ENCODE results near the gene BUB1. TPM values are rescaled to one million over a fixed set of nuclear protein-coding genes. Genes with fewer than 3 reads are reported as not detected.
"Not testable (repeated sequence)": the region's sequence is repeated elsewhere in the genome, so short reads cannot be mapped to it uniquely, and the experiment has no call there.

The BUB1 gene
- total and polyA plus RNA-seq, 4 donors, result 1.6 to 12.4 (median 2.7) TPM

DNA sequence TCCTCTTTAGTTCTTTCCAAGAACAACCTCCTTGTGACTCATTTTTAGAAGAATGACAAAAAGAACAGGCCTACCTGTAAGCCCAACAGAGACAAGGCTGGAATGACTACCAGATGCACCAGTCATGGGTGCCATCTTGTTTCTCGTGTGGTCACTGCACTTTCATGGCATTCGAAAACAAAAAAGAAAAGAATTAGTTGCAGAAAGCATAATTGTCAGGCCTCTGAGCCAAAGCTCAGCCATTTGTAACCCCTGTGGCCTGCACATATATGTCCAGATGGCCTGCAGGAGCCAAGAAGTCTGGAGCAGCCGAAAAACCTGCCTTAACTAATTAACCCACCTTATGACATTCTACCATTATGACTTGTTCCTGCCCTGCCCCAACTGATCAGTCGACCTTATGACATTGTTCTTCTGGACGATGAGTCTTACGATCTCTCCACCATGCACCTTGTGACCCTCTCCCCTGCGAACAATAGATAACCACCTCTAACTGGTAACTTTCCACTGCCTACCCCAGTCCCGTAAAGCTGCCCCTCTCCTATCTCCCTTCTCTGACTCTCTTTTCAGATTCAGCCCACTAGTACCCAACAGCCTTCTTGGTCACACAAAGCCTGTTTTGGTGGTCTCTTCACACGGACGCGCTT, 13.9 kb upstream of the BUB1 start:
- Histone ChIP-seq H3K9ac (ENCODE audit: insufficient read depth in 1 of 2, low read length in 2 of 2) (no peak overlapping the region), H3K36me3 (ENCODE audit: control insufficient read depth in 4 of 4, insufficient read depth in 4 of 4, low read length in 4 of 4) (no peaks in the 10 kb centered on the region), H3K9me3 (ENCODE audit: control insufficient read depth in 4 of 4, insufficient read depth in 3 of 4, low read length in 3 of 4) (peaks cover 0 to 6% (median 0%) of the 10 kb centered on the region in 4 donors), H3K27me3 (ENCODE audit: control insufficient read depth in 3 of 3, insufficient read depth in 3 of 3, low read length in 2 of 3) (no peaks in the 10 kb centered on the region), H3K4me3 (no peak overlapping the region), H3K27ac (ENCODE audit: low read depth in 1 of 2, low read length in 1 of 2) (no peak overlapping the region), H3K4me1 (ENCODE audit: control insufficient read depth in 5 of 5, insufficient read depth in 5 of 5, low read length in 5 of 5) (peaks cover 0 to 14% (median 0%) of the 10 kb centered on the region in 5 donors)
- 96 to 98% methylated on average over 11 of the region's 11 CpGs for WGBS, 2 donors
- ATAC-seq (ENCODE audit: insufficient read depth, low FRiP score), result no peak
- TF ChIP-seq, protein P1, sequence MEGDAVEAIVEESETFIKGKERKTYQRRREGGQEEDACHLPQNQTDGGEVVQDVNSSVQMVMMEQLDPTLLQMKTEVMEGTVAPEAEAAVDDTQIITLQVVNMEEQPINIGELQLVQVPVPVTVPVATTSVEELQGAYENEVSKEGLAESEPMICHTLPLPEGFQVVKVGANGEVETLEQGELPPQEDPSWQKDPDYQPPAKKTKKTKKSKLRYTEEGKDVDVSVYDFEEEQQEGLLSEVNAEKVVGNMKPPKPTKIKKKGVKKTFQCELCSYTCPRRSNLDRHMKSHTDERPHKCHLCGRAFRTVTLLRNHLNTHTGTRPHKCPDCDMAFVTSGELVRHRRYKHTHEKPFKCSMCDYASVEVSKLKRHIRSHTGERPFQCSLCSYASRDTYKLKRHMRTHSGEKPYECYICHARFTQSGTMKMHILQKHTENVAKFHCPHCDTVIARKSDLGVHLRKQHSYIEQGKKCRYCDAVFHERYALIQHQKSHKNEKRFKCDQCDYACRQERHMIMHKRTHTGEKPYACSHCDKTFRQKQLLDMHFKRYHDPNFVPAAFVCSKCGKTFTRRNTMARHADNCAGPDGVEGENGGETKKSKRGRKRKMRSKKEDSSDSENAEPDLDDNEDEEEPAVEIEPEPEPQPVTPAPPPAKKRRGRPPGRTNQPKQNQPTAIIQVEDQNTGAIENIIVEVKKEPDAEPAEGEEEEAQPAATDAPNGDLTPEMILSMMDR (IDR thresholded peaks at IDR 0.05; ENCODE audit: control extremely low read depth, extremely low read depth), result no peak
- DNase-seq, result no peak

DNA sequence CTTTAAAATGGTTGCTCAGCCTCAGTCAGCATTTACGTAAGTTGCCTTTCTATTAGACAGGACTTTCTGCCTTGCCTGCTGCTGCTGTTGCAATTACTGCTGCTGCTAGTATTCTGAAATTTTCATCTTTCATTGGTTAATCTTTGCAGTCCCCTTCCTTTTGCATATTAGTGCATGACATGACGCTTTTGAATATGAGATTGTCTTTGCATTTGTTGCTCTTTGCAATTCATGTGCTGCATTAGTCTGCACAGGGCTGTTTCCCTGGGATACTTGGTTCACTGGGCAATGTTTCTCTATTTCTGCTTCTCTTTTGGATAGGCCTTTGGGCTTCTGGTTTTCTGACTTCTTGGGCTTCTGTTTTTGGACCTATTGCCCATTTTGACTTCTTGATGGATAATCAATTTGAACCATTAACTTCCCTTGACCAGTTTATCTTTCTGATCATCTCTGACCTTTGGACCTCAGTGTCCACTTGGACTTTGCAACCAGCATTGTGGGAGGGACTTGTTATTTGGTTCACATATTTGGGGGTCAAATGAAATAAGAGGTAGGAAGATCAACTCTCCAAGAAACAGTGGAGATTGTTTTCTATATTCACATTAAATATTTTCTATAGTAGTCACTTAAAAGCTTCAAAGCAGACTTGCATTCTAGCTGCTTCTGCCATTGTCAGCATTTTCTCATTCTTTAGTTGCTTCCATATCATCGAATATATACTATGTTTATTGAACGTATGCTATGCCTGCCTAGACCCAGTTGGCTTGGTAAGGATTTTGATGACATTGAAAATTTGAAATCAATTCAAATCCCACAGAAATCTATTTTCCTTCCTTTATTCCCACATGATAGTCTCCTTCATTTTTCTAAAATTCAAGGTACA, 12.5 kb upstream of the BUB1 start:
- peaks cover 0 to 6% (median 0%) of the 10 kb centered on the region in 4 donors for H3K9me3 ChIP-seq (ENCODE audit: control insufficient read depth in 4 of 4, insufficient read depth in 3 of 4, low read length in 3 of 4)
- 76 to 93% methylated on average over 4 of the region's 4 CpGs for WGBS, 2 donors
- no peak for ATAC-seq (ENCODE audit: insufficient read depth, low FRiP score)
- H3K9ac ChIP-seq (ENCODE audit: insufficient read depth in 1 of 2, low read length in 2 of 2), result no peak overlapping the region
- H3K27me3 ChIP-seq (ENCODE audit: control insufficient read depth in 3 of 3, insufficient read depth in 3 of 3, low read length in 2 of 3), result no peaks in the 10 kb centered on the region
- DNase-seq, result no peak
- no peak overlapping the region for H3K27ac ChIP-seq (ENCODE audit: low read depth in 1 of 2, low read length in 1 of 2)
- TF ChIP-seq, protein P1 (IDR thresholded peaks at IDR 0.05; ENCODE audit: control extremely low read depth, extremely low read depth), result no peak
- no peak overlapping the region for H3K4me3 ChIP-seq
- H3K36me3 ChIP-seq (ENCODE audit: control insufficient read depth in 4 of 4, insufficient read depth in 4 of 4, low read length in 4 of 4), result no peaks in the 10 kb centered on the region
- H3K4me1 ChIP-seq (ENCODE audit: control insufficient read depth in 5 of 5, insufficient read depth in 5 of 5, low read length in 5 of 5), result peaks cover 0 to 14% (median 0%) of the 10 kb centered on the region in 5 donors

DNA sequence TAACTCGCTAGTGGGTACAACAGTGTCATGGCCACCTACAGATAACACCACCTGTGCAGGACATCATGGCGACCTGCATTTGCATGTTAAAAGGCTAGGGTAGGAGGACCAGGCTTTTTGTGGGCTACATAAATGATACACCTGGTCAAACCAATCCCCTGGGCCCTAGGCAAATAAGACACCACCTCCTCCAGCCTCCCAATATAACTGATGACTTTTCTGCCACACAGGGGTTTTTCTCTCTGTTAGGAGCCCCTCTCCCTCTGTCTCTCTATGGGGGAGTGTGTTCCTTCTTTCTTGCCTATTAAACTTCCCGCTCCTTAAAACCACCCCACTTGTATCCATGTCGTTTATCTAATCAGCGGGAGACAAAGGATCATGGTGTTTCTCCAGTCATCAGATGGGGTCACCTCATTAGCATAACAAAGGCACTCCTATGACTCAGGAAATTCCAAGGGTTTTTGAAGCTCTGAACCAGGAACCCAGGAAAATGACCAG, 10.8 kb upstream of the BUB1 start:
- H3K4me1 ChIP-seq (ENCODE audit: control insufficient read depth in 5 of 5, insufficient read depth in 5 of 5, low read length in 5 of 5), result no peaks in the 10 kb centered on the region
- no peak overlapping the region for H3K4me3 ChIP-seq
- no peaks in the 10 kb centered on the region for H3K36me3 ChIP-seq (ENCODE audit: control insufficient read depth in 4 of 4, insufficient read depth in 4 of 4, low read length in 4 of 4)
- ATAC-seq (ENCODE audit: insufficient read depth, low FRiP score), result no peak
- WGBS, 2 donors, result 62 to 64% methylated on average over 5 of the region's 5 CpGs
- no peak overlapping the region for H3K27ac ChIP-seq (ENCODE audit: low read depth in 1 of 2, low read length in 1 of 2)
- peaks cover 0 to 5% (median 0%) of the 10 kb centered on the region in 4 donors for H3K9me3 ChIP-seq (ENCODE audit: control insufficient read depth in 4 of 4, insufficient read depth in 3 of 4, low read length in 3 of 4)
- no peak for DNase-seq
- no peaks in the 10 kb centered on the region for H3K27me3 ChIP-seq (ENCODE audit: control insufficient read depth in 3 of 3, insufficient read depth in 3 of 3, low read length in 2 of 3)
- no peak overlapping the region for H3K9ac ChIP-seq (ENCODE audit: insufficient read depth in 1 of 2, low read length in 2 of 2)
- TF ChIP-seq, protein P1 (IDR thresholded peaks at IDR 0.05; ENCODE audit: control extremely low read depth, extremely low read depth), result no peak

DNA sequence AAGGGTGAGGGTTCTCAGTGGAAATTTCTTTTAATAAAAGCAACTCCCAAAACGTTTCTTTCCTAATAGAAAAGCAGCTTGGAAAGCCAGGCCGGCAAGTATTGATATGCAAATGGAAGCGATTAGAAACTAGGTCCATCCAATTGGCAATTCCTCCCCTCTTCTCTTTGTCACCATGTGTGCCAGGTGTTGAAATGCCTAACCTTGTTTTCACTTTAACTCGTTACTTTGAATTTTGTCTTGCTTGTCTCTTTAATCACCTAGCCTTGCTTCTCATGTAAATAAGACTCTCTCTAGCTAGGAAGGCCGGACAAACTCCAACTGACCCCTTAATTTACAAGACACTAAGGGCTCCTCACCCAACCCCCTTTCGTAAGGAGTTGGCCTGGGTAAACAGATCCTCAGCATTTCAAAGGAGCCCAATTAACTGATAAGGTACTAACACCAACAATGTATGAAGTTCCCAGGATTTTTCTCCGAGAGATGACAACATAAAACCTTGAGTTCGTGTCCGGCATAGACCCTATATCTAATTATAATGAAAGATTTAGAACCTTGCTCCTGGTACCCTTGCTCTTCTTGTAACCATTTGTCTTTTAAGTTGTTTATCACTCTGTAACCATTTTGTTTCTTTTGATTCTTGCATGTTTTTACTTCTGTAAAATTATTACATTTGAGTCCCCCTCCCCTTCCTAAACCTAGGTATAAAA, 10.1 kb upstream of the BUB1 start:
- ATAC-seq (ENCODE audit: insufficient read depth, low FRiP score); H3K36me3 ChIP-seq (ENCODE audit: control insufficient read depth in 4 of 4, insufficient read depth in 4 of 4, low read length in 4 of 4); DNase-seq; H3K27ac ChIP-seq (ENCODE audit: low read depth in 1 of 2, low read length in 1 of 2); H3K9ac ChIP-seq (ENCODE audit: insufficient read depth in 1 of 2, low read length in 2 of 2); H3K27me3 ChIP-seq (ENCODE audit: control insufficient read depth in 3 of 3, insufficient read depth in 3 of 3, low read length in 2 of 3); H3K4me3 ChIP-seq; H3K4me1 ChIP-seq (ENCODE audit: control insufficient read depth in 5 of 5, insufficient read depth in 5 of 5, low read length in 5 of 5); H3K9me3 ChIP-seq (ENCODE audit: control insufficient read depth in 4 of 4, insufficient read depth in 3 of 4, low read length in 3 of 4): not testable (repeated sequence)
- 62 to 72% methylated on average over 9 of the region's 9 CpGs for WGBS, 2 donors
